Lower leg skin (tissue), 3 donors: ENCODE measurements around the gene CD151.

Source experiments
- POLR2A ChIP-seq, 2 donors: fragments of 450-650 bp; IDR thresholded peaks; one replicate each; pipeline ENCODE4 v1.6.1; 2016 to 2017; ENCODE audit warnings: antibody characterized with exemption in 2 of 2, mild to moderate bottlenecking in 1 of 2, moderate library complexity in 1 of 2
- TF ChIP-seq, protein P1 (sequence below), 3 donors: fragments of 450-650 bp; IDR thresholded peaks; one replicate each; pipeline ENCODE4 v1.5.1; 2016; ENCODE audit warnings: antibody characterized with exemption in 3 of 3, mild to moderate bottlenecking in 3 of 3, moderate library complexity in 2 of 3

DNA sequence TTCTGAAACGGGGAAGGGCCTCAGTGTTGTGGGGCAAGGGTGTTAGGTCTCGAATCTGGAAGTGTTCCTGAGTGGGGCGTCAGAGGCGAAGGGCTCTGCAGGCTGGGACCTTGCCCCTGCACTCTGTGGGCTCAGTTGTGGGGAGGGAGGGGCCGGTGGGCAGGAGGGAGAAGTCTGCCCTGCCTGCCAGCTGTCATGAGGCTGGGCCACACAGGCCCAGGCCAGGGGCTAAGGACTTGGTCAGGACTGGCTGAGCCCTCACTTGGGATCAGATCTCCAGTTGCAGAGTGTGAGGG is 4.9 kb upstream of the CD151 start, which contains the start of gene CRACR2B:
- TF ChIP-seq POLR2A (IDR thresholded peaks at IDR 0.05), result no peak
- TF ChIP-seq, protein P1, sequence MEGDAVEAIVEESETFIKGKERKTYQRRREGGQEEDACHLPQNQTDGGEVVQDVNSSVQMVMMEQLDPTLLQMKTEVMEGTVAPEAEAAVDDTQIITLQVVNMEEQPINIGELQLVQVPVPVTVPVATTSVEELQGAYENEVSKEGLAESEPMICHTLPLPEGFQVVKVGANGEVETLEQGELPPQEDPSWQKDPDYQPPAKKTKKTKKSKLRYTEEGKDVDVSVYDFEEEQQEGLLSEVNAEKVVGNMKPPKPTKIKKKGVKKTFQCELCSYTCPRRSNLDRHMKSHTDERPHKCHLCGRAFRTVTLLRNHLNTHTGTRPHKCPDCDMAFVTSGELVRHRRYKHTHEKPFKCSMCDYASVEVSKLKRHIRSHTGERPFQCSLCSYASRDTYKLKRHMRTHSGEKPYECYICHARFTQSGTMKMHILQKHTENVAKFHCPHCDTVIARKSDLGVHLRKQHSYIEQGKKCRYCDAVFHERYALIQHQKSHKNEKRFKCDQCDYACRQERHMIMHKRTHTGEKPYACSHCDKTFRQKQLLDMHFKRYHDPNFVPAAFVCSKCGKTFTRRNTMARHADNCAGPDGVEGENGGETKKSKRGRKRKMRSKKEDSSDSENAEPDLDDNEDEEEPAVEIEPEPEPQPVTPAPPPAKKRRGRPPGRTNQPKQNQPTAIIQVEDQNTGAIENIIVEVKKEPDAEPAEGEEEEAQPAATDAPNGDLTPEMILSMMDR (IDR thresholded peaks at IDR 0.05), result no peak
